ENCODE data around the gene SH2D6.

The SH2D6 gene

GRCh38 chr2:85449214-85449588 is 30.7 kb downstream of the SH2D6 start:
- DNase-seq, result no peak
- intact Hi-C loops (cut with DNase I), result no loop called here

- intact Hi-C loops (cut with DNase I), result no loop called here
- DNase-seq, result no peak
These were observed 33.7 kb downstream of the SH2D6 start for GRCh38 chr2:85452237-85452636.

GRCh38 chr2:85453571-85453970 is 35.1 kb downstream of the SH2D6 start:
- intact Hi-C loops (cut with DNase I), result no loop called here
- DNase-seq, result peak in 1 of 42 donors; percentile 24

GRCh38 chr2:85455552-85456090 is 37.1 kb downstream of the SH2D6 start:
- intact Hi-C loops (cut with DNase I), result no loop called here
- no peak for DNase-seq

GRCh38 chr2:85457043-85457442 is 38.5 kb downstream of the SH2D6 start:
- intact Hi-C loops (cut with DNase I), result no loop called here
- DNase-seq, result no peak

GRCh38 chr2:85457877-85458316 is 39.4 kb downstream of the SH2D6 start:
- peak in 37 of 42 donors; percentile 21 to 94 (median 72) for DNase-seq
- intact Hi-C loops (cut with DNase I), result no loop called here

- no peak for DNase-seq
- intact Hi-C loops (cut with DNase I), result no loop called here
These were observed 40.4 kb downstream of the SH2D6 start for GRCh38 chr2:85458601-85459563.

- peak in 1 of 42 donors; percentile 1 for DNase-seq
- intact Hi-C loops (cut with DNase I), result no loop called here
These were observed 41.3 kb downstream of the SH2D6 start for GRCh38 chr2:85459771-85460170.

GRCh38 chr2:85462322-85462721 is 43.8 kb downstream of the SH2D6 start:
- intact Hi-C loops (cut with DNase I), result no loop called here
- DNase-seq, result no peak

GRCh38 chr2:85468096-85468703 is 49.7 kb downstream of the SH2D6 start:
- intact Hi-C loops (cut with DNase I), result no loop called here

GRCh38 chr2:85468704-85469349 is 50.3 kb downstream of the SH2D6 start:
- intact Hi-C loops (cut with DNase I), result no loop called here
- DNase-seq, result peak in 14 of 42 donors; percentile 17 to 53 (median 24)

More at GRCh38 chr2:85468096-85468703, 49.7 kb downstream of the SH2D6 start:
- peak in 2 of 42 donors; percentile 10 to 11 for DNase-seq

- intact Hi-C loops (cut with DNase I), result no loop called here
- DNase-seq, result peak in 5 of 42 donors; percentile 6 to 39 (median 19)
These were observed 52.6 kb downstream of the SH2D6 start for GRCh38 chr2:85470850-85471800.

GRCh38 chr2:85472261-85472660 is 53.7 kb downstream of the SH2D6 start:
- no peak for DNase-seq
- intact Hi-C loops (cut with DNase I), result no loop called here

GRCh38 chr2:85475799-85476490 is 57.4 kb downstream of the SH2D6 start:
- DNase-seq, result no peak
- intact Hi-C loops (cut with DNase I), result no loop called here

- intact Hi-C loops (cut with DNase I), result no loop called here
- no peak for DNase-seq
These were observed 58.1 kb downstream of the SH2D6 start for GRCh38 chr2:85476624-85477023.

- intact Hi-C loops (cut with DNase I), result no loop called here
- no peak for DNase-seq
These were observed 59.4 kb downstream of the SH2D6 start for GRCh38 chr2:85477884-85478283.

GRCh38 chr2:85481818-85482777 is 63.6 kb downstream of the SH2D6 start:
- DNase-seq, result no peak
- intact Hi-C loops (cut with DNase I), result no loop called here
